ENCODE data around the gene SPAG16.

Gene SPAG16

DNA sequence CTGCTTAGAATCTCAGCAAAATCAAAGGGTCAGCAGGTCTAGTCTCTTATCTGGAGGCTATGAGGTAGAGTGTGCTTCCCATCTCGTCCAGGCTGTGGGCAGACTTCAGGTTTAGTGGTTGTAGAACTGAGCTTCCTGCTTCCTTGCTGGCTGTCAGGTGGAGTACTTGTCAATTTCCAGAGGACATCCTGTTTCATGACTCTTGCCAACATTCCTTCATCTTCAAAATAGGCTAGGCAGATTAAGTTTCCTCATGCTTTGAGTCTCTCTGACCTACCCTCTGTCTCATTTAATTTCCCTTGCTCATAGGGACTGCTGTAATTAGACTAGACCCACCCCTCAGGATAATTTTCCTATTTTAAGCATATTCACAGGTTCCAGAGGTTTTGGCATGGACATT lies 562.6 kb downstream of the SPAG16 start:
- H3K9me3 ChIP-seq (ENCODE audit: control insufficient read depth, insufficient read depth, low read depth, low read length), result no peaks in the 10 kb centered on the region
- no peak for TF ChIP-seq ZNF658 (tag by site-specific recombination; IDR thresholded peaks at IDR 0.05)
- no peak for TF ChIP-seq ZNF626 (tag by site-specific recombination; IDR thresholded peaks at IDR 0.05)
- TF ChIP-seq ZNF501 (tag by site-specific recombination; IDR thresholded peaks at IDR 0.05), result no peak
- TF ChIP-seq ZNF19 (tag by site-specific recombination; IDR thresholded peaks at IDR 0.05; ENCODE audit: low read depth), result no peak
- TF ChIP-seq ZNF560 (tag by site-specific recombination; IDR thresholded peaks at IDR 0.05; ENCODE audit: borderline replicate concordance), result no peak
- TF ChIP-seq, protein P1, sequence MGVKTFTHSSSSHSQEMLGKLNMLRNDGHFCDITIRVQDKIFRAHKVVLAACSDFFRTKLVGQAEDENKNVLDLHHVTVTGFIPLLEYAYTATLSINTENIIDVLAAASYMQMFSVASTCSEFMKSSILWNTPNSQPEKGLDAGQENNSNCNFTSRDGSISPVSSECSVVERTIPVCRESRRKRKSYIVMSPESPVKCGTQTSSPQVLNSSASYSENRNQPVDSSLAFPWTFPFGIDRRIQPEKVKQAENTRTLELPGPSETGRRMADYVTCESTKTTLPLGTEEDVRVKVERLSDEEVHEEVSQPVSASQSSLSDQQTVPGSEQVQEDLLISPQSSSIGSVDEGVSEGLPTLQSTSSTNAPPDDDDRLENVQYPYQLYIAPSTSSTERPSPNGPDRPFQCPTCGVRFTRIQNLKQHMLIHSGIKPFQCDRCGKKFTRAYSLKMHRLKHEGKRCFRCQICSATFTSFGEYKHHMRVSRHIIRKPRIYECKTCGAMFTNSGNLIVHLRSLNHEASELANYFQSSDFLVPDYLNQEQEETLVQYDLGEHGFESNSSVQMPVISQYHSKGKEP (tag by site-specific recombination; IDR thresholded peaks at IDR 0.05), result no peak
- no peak for TF ChIP-seq ZBTB1 (tag by site-specific recombination; IDR thresholded peaks at IDR 0.05)
- no peak for TF ChIP-seq ZNF23 (tag by site-specific recombination; IDR thresholded peaks at IDR 0.05; ENCODE audit: borderline replicate concordance)
- TF ChIP-seq SALL2 (tag by site-specific recombination; IDR thresholded peaks at IDR 0.05; ENCODE audit: borderline replicate concordance), result no peak
- TF ChIP-seq, protein P2, sequence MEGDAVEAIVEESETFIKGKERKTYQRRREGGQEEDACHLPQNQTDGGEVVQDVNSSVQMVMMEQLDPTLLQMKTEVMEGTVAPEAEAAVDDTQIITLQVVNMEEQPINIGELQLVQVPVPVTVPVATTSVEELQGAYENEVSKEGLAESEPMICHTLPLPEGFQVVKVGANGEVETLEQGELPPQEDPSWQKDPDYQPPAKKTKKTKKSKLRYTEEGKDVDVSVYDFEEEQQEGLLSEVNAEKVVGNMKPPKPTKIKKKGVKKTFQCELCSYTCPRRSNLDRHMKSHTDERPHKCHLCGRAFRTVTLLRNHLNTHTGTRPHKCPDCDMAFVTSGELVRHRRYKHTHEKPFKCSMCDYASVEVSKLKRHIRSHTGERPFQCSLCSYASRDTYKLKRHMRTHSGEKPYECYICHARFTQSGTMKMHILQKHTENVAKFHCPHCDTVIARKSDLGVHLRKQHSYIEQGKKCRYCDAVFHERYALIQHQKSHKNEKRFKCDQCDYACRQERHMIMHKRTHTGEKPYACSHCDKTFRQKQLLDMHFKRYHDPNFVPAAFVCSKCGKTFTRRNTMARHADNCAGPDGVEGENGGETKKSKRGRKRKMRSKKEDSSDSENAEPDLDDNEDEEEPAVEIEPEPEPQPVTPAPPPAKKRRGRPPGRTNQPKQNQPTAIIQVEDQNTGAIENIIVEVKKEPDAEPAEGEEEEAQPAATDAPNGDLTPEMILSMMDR (tag by site-specific recombination; IDR thresholded peaks at IDR 0.05), result no peak
- TF ChIP-seq, protein P3, sequence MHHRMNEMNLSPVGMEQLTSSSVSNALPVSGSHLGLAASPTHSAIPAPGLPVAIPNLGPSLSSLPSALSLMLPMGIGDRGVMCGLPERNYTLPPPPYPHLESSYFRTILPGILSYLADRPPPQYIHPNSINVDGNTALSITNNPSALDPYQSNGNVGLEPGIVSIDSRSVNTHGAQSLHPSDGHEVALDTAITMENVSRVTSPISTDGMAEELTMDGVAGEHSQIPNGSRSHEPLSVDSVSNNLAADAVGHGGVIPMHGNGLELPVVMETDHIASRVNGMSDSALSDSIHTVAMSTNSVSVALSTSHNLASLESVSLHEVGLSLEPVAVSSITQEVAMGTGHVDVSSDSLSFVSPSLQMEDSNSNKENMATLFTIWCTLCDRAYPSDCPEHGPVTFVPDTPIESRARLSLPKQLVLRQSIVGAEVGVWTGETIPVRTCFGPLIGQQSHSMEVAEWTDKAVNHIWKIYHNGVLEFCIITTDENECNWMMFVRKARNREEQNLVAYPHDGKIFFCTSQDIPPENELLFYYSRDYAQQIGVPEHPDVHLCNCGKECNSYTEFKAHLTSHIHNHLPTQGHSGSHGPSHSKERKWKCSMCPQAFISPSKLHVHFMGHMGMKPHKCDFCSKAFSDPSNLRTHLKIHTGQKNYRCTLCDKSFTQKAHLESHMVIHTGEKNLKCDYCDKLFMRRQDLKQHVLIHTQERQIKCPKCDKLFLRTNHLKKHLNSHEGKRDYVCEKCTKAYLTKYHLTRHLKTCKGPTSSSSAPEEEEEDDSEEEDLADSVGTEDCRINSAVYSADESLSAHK (tag by site-specific recombination; IDR thresholded peaks at IDR 0.05), result no peak
- TF ChIP-seq ZNF221 (tag by site-specific recombination; IDR thresholded peaks at IDR 0.05; ENCODE audit: borderline replicate concordance), result no peak
- no peak for TF ChIP-seq HOXA7 (CRISPR knock-in tag; IDR thresholded peaks at IDR 0.05; ENCODE audit: borderline replicate concordance)
- no peak for TF ChIP-seq ZNF341 (tag by site-specific recombination; IDR thresholded peaks at IDR 0.05; ENCODE audit: low read depth)
- no peak for TF ChIP-seq MYNN (tag by site-specific recombination; IDR thresholded peaks at IDR 0.05; ENCODE audit: borderline replicate concordance)
- no peak for TF ChIP-seq YY2 (tag by site-specific recombination; IDR thresholded peaks at IDR 0.05)
- no peak for TF ChIP-seq ZNF473 (tag by site-specific recombination; IDR thresholded peaks at IDR 0.05)
- no peak for TF ChIP-seq ZNF354C (tag by site-specific recombination; IDR thresholded peaks at IDR 0.05; ENCODE audit: borderline replicate concordance, low read depth)
- no peaks in the 10 kb centered on the region for H3K4me1 ChIP-seq (ENCODE audit: control insufficient read depth, insufficient read depth, low read length)
- no peak overlapping the region for H3K27ac ChIP-seq (ENCODE audit: extremely low read depth, low read depth, low read length)
- H3K36me3 ChIP-seq (ENCODE audit: control insufficient read depth in 2 of 2, insufficient read depth in 1 of 2, low read length in 2 of 2), result no peaks in the 10 kb centered on the region
- ChIA-PET POLR2A (no interaction called here), CTCF (interaction anchor here (0.5 kb wide), 1 partner anchor 107 kb away, joined by 3 read pairs; no protein-coding TSS in a partner anchor)
- H3K4me3 ChIP-seq (ENCODE audit: low read depth, low read length), result no peak overlapping the region

DNA sequence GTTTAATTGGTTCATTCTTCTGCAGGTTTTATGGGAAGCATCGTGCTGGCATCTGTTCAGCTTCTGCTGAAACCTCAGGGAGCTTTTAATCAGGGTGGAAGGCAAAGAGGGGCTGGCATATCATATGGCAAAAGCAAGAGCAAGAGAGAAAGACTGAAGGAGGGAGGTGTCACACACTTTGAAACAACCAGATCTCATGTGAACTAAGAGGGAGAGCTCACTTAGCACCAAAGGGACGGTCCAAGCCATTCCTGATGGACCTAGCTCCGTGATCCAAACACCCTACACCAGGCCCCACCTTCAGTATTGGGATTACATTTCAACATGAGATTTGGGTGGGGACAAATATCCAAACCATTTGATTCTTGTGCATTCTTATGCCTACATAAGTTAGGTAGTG lies 563.1 kb downstream of the SPAG16 start:
- H3K9me3 ChIP-seq (ENCODE audit: control insufficient read depth, insufficient read depth, low read depth, low read length), result no peaks in the 10 kb centered on the region
- CTCF ChIA-PET, result no interaction called here
- no peaks in the 10 kb centered on the region for H3K36me3 ChIP-seq (ENCODE audit: control insufficient read depth in 2 of 2, insufficient read depth in 1 of 2, low read length in 2 of 2)
- H3K4me1 ChIP-seq (ENCODE audit: control insufficient read depth, insufficient read depth, low read length), result no peaks in the 10 kb centered on the region
- no peak overlapping the region for H3K4me3 ChIP-seq (ENCODE audit: low read depth, low read length)
- POLR2A ChIA-PET, result no interaction called here
- no peak overlapping the region for H3K27ac ChIP-seq (ENCODE audit: extremely low read depth, low read depth, low read length)
- no peak for TF ChIP-seq GLI2 (tag by site-specific recombination; IDR thresholded peaks at IDR 0.05; ENCODE audit: borderline replicate concordance, low read depth)
- no peak for TF ChIP-seq ZNF701 (tag by site-specific recombination; IDR thresholded peaks at IDR 0.05)
- TF ChIP-seq SALL2 (tag by site-specific recombination; IDR thresholded peaks at IDR 0.05; ENCODE audit: borderline replicate concordance), result no peak
- TF ChIP-seq ZFHX2 (tag by site-specific recombination; conservative IDR thresholded peaks at IDR 0.05), result no peak
- no peak for TF ChIP-seq ZNF48 (tag by site-specific recombination; IDR thresholded peaks at IDR 0.05)
- no peak for TF ChIP-seq ZNF175 (tag by site-specific recombination; IDR thresholded peaks at IDR 0.05)
- TF ChIP-seq ZNF791 (tag by site-specific recombination; IDR thresholded peaks at IDR 0.05), result no peak
- TF ChIP-seq, protein P4, sequence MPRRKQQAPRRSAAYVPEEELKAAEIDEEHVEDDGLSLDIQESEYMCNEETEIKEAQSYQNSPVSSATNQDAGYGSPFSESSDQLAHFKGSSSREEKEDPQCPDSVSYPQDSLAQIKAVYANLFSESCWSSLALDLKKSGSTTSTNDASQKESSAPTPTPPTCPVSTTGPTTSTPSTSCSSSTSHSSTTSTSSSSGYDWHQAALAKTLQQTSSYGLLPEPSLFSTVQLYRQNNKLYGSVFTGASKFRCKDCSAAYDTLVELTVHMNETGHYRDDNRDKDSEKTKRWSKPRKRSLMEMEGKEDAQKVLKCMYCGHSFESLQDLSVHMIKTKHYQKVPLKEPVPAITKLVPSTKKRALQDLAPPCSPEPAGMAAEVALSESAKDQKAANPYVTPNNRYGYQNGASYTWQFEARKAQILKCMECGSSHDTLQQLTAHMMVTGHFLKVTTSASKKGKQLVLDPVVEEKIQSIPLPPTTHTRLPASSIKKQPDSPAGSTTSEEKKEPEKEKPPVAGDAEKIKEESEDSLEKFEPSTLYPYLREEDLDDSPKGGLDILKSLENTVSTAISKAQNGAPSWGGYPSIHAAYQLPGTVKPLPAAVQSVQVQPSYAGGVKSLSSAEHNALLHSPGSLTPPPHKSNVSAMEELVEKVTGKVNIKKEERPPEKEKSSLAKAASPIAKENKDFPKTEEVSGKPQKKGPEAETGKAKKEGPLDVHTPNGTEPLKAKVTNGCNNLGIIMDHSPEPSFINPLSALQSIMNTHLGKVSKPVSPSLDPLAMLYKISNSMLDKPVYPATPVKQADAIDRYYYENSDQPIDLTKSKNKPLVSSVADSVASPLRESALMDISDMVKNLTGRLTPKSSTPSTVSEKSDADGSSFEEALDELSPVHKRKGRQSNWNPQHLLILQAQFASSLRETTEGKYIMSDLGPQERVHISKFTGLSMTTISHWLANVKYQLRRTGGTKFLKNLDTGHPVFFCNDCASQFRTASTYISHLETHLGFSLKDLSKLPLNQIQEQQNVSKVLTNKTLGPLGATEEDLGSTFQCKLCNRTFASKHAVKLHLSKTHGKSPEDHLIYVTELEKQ (tag by site-specific recombination; IDR thresholded peaks at IDR 0.05; ENCODE audit: borderline replicate concordance), result no peak
- no peak for TF ChIP-seq ZNF785 (tag by site-specific recombination; IDR thresholded peaks at IDR 0.05)
